Chondrocyte (in vitro differentiated cells): ENCODE measurements around the gene ZNF775. TPM values are rescaled to one million over a fixed set of nuclear protein-coding genes. Genes with fewer than 3 reads are reported as not detected.
A peak's percentile ranks its signal among the peaks of the same experiment; 100 is the strongest.

Experiments
- DNase-seq: peaks from one replicate; pipeline ENCODE4 v3.0.0; 2021; ENCODE audit warnings: mixed read lengths, low spot score
- H3K27ac Mint-ChIP-seq: one replicate; pipeline ENCODE4 v1.8.0; 2021; ENCODE audit warnings: mild to moderate bottlenecking, moderate library complexity, mixed read lengths; ENCODE audit not compliant: unreplicated experiment
- H3K27me3 Mint-ChIP-seq: 2 replicates; pipeline ENCODE4 v1.8.0; 2021; ENCODE audit warnings: low read depth, mixed read lengths
- H3K36me3 Mint-ChIP-seq: 2 replicates; pipeline ENCODE4 v1.8.0; 2021; ENCODE audit warnings: low read depth, mixed read lengths
- H3K4me1 Mint-ChIP-seq: 2 replicates; pipeline ENCODE4 v1.8.0; 2021; ENCODE audit warnings: low read depth, mild to moderate bottlenecking, mixed read lengths
- H3K4me3 Mint-ChIP-seq: one replicate; pipeline ENCODE4 v1.8.0; 2021; ENCODE audit warnings: mild to moderate bottlenecking, moderate library complexity, mixed read lengths; ENCODE audit not compliant: unreplicated experiment
- H3K9me3 Mint-ChIP-seq: 2 replicates; pipeline ENCODE4 v1.8.0; 2021; ENCODE audit warnings: low read depth, mixed read lengths
- total RNA-seq: library from RNA; stranded (reverse); gene quantifications from 3 replicates; pipeline ENCODE4 v1.2.1, GENCODE V29; 2021
- TF ChIP-seq, protein P1 (sequence below): fragments of 200-600 bp; sonication (generic); IDR thresholded peaks from 2 replicates; pipeline ENCODE4 v1.5.0; 2021; ENCODE audit warnings: antibody characterized with exemption, mild to moderate bottlenecking, moderate library complexity

Gene ZNF775
- total RNA-seq, 1 donor from 2014 or later: 6.0 TPM

DNA sequence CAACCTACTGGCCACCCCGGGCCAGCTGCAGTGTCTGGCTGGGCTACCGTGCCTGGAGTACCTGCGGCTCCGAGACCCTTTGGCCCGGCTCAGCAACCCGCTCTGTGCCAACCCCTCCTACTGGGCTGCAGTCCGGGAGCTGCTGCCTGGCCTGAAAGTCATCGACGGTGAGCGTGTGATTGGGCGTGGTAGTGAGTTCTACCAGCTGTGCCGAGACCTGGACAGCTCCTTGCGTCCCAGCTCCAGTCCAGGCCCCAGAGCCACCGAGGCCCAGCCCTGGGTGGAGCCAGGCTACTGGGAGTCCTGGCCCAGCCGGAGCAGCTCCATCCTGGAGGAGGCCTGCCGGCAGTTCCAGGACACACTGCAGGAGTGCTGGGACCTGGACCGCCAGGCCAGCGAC is 42.0 kb upstream of the ZNF775 start:
- Mint-ChIP-seq H3K4me1 (peaks cover 20% of the 10 kb centered on the region), H3K36me3 (no peaks in the 10 kb centered on the region)

DNA sequence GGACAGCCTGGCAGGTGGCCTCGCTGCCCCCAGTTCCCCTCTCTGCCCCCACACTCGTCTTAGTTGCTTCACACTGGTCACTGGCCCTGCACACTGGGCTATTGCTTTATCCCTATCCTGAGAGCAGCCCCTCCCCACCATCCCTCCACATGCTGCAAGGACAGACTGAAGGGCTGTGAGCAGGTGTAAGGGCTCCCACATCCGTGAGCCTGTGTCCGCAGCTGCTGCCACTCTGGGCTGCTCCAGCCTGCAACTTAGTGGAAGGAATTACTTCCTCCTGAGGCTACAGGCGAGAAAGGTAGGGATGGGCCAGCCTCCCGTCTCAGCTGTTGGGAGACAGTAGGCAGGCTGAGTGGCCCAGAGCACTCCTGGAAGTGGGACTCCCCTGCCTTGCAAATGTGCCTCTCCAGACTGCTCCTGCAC is 41.5 kb upstream of the ZNF775 start:
- peaks cover 18% of the 10 kb centered on the region for H3K27me3 Mint-ChIP-seq
- H3K4me1 Mint-ChIP-seq: peaks cover 21% of the 10 kb centered on the region
- DNase-seq: no peak
- H3K27ac Mint-ChIP-seq: no peak overlapping the region
- no peaks in the 10 kb centered on the region for H3K36me3 Mint-ChIP-seq
- TF ChIP-seq, protein P1, sequence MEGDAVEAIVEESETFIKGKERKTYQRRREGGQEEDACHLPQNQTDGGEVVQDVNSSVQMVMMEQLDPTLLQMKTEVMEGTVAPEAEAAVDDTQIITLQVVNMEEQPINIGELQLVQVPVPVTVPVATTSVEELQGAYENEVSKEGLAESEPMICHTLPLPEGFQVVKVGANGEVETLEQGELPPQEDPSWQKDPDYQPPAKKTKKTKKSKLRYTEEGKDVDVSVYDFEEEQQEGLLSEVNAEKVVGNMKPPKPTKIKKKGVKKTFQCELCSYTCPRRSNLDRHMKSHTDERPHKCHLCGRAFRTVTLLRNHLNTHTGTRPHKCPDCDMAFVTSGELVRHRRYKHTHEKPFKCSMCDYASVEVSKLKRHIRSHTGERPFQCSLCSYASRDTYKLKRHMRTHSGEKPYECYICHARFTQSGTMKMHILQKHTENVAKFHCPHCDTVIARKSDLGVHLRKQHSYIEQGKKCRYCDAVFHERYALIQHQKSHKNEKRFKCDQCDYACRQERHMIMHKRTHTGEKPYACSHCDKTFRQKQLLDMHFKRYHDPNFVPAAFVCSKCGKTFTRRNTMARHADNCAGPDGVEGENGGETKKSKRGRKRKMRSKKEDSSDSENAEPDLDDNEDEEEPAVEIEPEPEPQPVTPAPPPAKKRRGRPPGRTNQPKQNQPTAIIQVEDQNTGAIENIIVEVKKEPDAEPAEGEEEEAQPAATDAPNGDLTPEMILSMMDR: no peak
- no peak overlapping the region for H3K4me3 Mint-ChIP-seq
- H3K9me3 Mint-ChIP-seq: no peaks in the 10 kb centered on the region

More for the DNA sequence above, 42.0 kb upstream of the ZNF775 start:
- Mint-ChIP-seq H3K27ac (no peak overlapping the region), H3K9me3 (no peaks in the 10 kb centered on the region), H3K4me3 (no peak overlapping the region), H3K27me3 (peaks cover 15% of the 10 kb centered on the region)
- no peak for DNase-seq
- TF ChIP-seq, protein P1: no peak

DNA sequence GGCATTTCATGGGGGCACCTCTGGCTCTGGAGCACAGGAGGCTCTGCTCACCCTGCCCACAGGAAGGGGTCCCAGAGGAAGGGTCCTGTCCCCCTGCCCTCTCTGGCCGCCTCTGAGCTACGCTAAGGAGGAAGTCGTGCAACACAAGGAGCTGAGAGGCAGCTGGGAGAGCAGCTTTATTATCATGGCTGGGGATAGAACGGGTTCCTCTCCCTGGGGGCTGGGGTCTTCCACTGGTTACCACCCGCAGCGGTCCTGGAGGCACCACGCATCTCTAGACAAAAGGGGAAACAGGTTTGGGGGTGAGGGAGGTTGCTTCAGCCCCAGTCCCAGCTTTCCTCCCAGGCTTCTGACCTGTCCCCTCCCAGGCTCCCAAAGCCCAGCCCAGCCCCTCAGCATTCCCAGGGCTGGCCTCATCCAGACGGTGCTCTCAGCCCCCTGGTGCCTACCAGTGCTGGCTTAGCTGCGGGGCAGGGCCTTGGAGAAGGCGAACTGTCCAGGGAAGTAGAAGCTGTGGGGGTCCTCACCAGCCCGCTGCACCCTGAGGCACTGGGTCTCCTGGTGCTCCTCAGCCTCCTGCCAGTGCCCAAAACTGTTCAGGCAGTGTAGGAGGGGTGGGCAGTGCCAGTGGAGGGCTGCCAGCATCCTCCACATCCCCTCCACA is 40.8 kb upstream of the ZNF775 start:
- no peak overlapping the region for H3K27ac Mint-ChIP-seq
- TF ChIP-seq, protein P1: no peak
- no peak overlapping the region for H3K4me3 Mint-ChIP-seq
- no peak for DNase-seq
- peaks cover 22% of the 10 kb centered on the region for H3K27me3 Mint-ChIP-seq
- peaks cover under 1% of the 10 kb centered on the region for H3K9me3 Mint-ChIP-seq
- H3K36me3 Mint-ChIP-seq: no peaks in the 10 kb centered on the region
- peaks cover 21% of the 10 kb centered on the region for H3K4me1 Mint-ChIP-seq

DNA sequence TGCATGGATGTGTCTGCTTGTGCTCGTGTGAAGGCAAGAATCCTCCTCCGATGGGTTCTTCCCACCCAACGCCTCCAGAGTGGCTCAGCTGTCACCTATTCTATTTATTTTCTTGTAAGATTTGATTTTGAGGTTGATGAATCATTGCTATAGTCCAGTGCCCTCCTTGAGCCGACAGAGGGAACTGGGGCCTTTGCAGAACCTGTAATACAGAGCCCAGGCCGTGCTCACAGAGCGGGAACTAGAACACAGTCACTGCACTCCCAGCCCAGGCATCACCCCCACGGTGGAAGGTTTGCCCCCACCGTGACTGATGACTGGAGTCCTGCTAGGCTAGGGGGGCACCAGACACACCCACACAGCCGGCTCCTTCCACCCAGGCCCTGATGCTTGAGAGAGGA is 39.7 kb upstream of the ZNF775 start:
- DNase-seq: no peak
- peaks cover 21% of the 10 kb centered on the region for H3K4me1 Mint-ChIP-seq
- TF ChIP-seq, protein P1: no peak
- peaks cover 7% of the 10 kb centered on the region for H3K9me3 Mint-ChIP-seq
- no peak overlapping the region for H3K4me3 Mint-ChIP-seq
- no peak overlapping the region for H3K27ac Mint-ChIP-seq
- H3K27me3 Mint-ChIP-seq: peaks cover 25% of the 10 kb centered on the region
- H3K36me3 Mint-ChIP-seq: peaks cover 2% of the 10 kb centered on the region

DNA sequence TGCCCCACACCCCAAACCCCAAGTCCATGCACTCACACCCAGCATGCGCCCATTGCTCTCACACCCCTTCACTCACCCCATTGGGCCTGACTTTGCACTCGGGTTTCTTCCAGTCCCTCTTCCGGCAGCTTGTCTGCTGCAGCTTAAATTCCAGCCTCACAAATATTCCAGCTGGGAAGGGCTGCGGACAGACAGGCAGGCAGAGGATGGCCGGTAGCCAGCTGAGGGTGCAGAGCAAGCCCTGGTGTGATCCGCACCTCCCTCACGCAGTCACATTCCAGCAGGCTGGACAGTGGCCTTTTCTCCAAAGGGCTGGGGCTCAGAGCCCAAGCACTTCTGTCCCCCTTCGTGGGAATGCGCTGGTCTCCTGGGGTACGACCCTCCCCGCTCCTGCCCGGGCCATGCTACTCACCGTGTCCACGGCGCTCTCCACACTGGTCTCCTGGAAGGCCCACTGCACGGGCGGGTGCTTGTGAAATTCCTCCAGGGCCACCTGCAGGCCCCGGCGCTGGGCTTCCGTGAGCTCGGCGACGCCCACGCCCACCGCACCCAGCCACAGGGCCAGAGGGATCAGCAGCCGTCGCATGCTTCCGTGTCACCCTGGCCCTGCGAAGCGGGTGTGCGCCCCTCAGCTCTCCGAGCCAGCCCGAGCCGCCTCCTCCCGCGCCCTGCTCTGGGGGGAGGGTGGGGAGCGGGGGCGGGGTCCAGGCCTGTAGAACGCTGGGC is 38.9 kb upstream of the ZNF775 start:
- H3K36me3 Mint-ChIP-seq: peaks cover 2% of the 10 kb centered on the region
- H3K27ac Mint-ChIP-seq: peak overlapping the region; percentile 63
- TF ChIP-seq, protein P1: no peak
- peaks cover 21% of the 10 kb centered on the region for H3K4me1 Mint-ChIP-seq
- peaks cover 7% of the 10 kb centered on the region for H3K9me3 Mint-ChIP-seq
- H3K4me3 Mint-ChIP-seq: no peak overlapping the region
- H3K27me3 Mint-ChIP-seq: peaks cover 25% of the 10 kb centered on the region
- no peak for DNase-seq
